ENCODE data around the gene BPHL. TPM values are rescaled to one million over a fixed set of nuclear protein-coding genes. Genes with fewer than 3 reads are reported as not detected.

BPHL gene
- total and polyA plus RNA-seq, 2 donors from 2014 or later, result 28.9 to 94.1 TPM

GRCh38 chr6:3090013-3090412, 28.5 kb upstream of the BPHL start:
- Histone ChIP-seq H3K9me3 (ENCODE audit: control insufficient read depth in 2 of 3, insufficient read depth in 1 of 3, low read length in 3 of 3) (no peaks in the 10 kb centered on the region), H3K4me1 (ENCODE audit: control insufficient read depth in 2 of 3, insufficient read depth in 2 of 3, low read depth in 1 of 3, low read length in 3 of 3) (no peaks in the 10 kb centered on the region), H3K36me3 (ENCODE audit: control insufficient read depth in 2 of 3, insufficient read depth in 3 of 3, low read length in 3 of 3) (peaks cover 3 to 31% (median 19%) of the 10 kb centered on the region in 3 donors), H3K4me3 (ENCODE audit: low read length in 3 of 3) (no peak overlapping the region), H3K27ac (ENCODE audit: low read depth in 2 of 2, low read length in 2 of 2) (no peak overlapping the region), H3K27me3 (ENCODE audit: control insufficient read depth, insufficient read depth, low read length) (no peaks in the 10 kb centered on the region), H3K9ac (ENCODE audit: low read length in 3 of 3) (no peak overlapping the region)
- intact Hi-C loops (cut with DNase I), result no loop called here
- no peak for TF ChIP-seq CTCF (IDR thresholded peaks at IDR 0.05; ENCODE audit: borderline replicate concordance, extremely low read depth, insufficient read depth)
- FAIRE-seq, result no peak
- DNase-seq, result peak in 2 of 5 donors; percentile 29 to 38

- DNase-seq (no peak), FAIRE-seq (no peak)
- no peaks in the 10 kb centered on the region for H3K4me1 ChIP-seq (ENCODE audit: control insufficient read depth in 2 of 3, insufficient read depth in 2 of 3, low read depth in 1 of 3, low read length in 3 of 3)
- no peak overlapping the region for H3K27ac ChIP-seq (ENCODE audit: low read depth in 2 of 2, low read length in 2 of 2)
- intact Hi-C loops (cut with DNase I), result no loop called here
- no peaks in the 10 kb centered on the region for H3K27me3 ChIP-seq (ENCODE audit: control insufficient read depth, insufficient read depth, low read length)
- H3K4me3 ChIP-seq (ENCODE audit: low read length in 3 of 3), result no peak overlapping the region
- no peak overlapping the region for H3K9ac ChIP-seq (ENCODE audit: low read length in 3 of 3)
- no peaks in the 10 kb centered on the region for H3K9me3 ChIP-seq (ENCODE audit: control insufficient read depth in 2 of 3, insufficient read depth in 1 of 3, low read length in 3 of 3)
- H3K36me3 ChIP-seq (ENCODE audit: control insufficient read depth in 2 of 3, insufficient read depth in 3 of 3, low read length in 3 of 3), result peaks cover 0 to 21% (median 6%) of the 10 kb centered on the region in 3 donors
- no peak for TF ChIP-seq CTCF (IDR thresholded peaks at IDR 0.05; ENCODE audit: borderline replicate concordance, extremely low read depth, insufficient read depth)
These were observed 23.7 kb upstream of the BPHL start for GRCh38 chr6:3094815-3095214.

- FAIRE-seq (no peak), DNase-seq (no peak)
- no peak for TF ChIP-seq CTCF (IDR thresholded peaks at IDR 0.05; ENCODE audit: borderline replicate concordance, extremely low read depth, insufficient read depth)
- intact Hi-C loops (cut with DNase I), result no loop called here
- H3K4me3 ChIP-seq (ENCODE audit: low read length in 3 of 3), result no peak overlapping the region
- H3K9me3 ChIP-seq (ENCODE audit: control insufficient read depth in 2 of 3, insufficient read depth in 1 of 3, low read length in 3 of 3), result no peaks in the 10 kb centered on the region
- H3K4me1 ChIP-seq (ENCODE audit: control insufficient read depth in 2 of 3, insufficient read depth in 2 of 3, low read depth in 1 of 3, low read length in 3 of 3), result no peaks in the 10 kb centered on the region
- peaks cover 0 to 26% (median 25%) of the 10 kb centered on the region in 3 donors for H3K36me3 ChIP-seq (ENCODE audit: control insufficient read depth in 2 of 3, insufficient read depth in 3 of 3, low read length in 3 of 3)
- no peak overlapping the region for H3K9ac ChIP-seq (ENCODE audit: low read length in 3 of 3)
- H3K27me3 ChIP-seq (ENCODE audit: control insufficient read depth, insufficient read depth, low read length), result no peaks in the 10 kb centered on the region
- H3K27ac ChIP-seq (ENCODE audit: low read depth in 2 of 2, low read length in 2 of 2), result no peak overlapping the region
These were observed 15.6 kb upstream of the BPHL start for GRCh38 chr6:3102875-3103274.

Data from kidney (tissue), 14 donors.